Activated CD4-positive, alpha-beta T cell treated with anti-CD3 and anti-CD28 coated beads, Interleukin-10, Interleukin-2, amounts not matched to agents 100 ng/mL and 50 ng/mL, durations not matched to agents 16 hours and 8 hours (primary cell): ENCODE results near the gene ZMYND10.

Experiments
- DNase-seq: peaks from one replicate; pipeline ENCODE4 v3.0.0-alpha.2; 2020

Gene ZMYND10

DNA sequence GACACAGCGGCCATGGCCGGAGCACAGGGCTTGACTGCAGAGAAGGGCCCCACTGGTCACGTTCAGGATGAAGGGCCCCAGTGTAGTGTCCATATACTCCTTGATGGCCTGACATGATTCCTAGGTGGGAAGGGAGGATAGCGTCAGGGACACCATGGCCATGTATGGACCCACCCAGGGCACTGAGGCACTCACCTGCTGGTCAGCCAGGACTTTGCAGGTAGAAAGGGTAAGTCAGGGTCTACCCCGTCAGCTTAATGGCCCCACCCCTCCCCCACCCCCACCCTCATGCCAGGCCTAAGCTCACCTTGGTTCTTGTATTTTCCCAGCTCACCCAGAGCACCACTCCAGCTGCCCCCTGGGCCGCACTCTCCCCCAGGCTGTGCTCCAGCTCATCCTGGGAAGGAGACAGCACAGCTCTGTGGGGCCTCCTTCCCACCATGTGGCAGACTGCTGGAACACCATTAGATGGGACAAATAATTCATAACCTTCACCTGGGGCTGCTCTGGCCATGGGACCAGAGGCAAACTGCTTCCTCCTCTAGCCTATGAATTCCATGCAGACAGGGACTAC is 44.8 kb downstream of the ZMYND10 start:
- DNase-seq, result no peak

DNA sequence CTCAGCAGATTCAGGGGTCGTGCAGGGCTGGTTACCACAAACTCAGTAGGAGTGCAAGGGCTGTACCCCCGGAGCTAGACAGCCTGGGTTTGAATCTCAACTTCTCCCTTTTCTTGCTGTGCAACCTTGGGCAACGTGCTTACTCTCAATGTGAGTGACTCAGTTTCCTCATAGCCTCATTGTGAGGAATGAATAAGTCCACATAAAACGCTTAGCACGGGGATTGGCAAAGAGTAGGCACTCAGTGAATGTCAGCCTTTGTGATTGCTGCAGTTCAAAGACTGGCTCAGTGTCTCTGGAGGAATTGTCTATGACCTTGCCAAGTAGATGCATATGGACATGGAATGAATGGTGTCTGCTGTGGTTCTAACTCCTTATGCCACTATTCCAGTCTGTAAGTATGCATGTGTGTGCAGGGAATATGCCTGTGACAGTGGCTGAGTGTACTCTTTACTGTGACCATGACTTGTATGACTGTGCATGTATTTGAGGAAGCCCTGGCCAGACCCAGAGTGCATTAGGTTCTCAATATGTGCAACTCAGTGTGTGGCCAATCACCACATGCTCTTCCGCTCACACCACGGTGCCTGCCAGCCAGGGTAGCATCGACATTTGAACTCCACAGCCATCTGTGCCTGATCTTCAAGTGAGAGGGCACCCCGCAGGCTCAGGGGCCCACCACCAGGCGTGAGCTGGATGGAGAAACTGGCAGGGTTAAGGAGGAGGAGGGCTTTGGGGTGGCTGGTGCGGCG is 45.4 kb downstream of the ZMYND10 start:
- peak; percentile 34 for DNase-seq

DNA sequence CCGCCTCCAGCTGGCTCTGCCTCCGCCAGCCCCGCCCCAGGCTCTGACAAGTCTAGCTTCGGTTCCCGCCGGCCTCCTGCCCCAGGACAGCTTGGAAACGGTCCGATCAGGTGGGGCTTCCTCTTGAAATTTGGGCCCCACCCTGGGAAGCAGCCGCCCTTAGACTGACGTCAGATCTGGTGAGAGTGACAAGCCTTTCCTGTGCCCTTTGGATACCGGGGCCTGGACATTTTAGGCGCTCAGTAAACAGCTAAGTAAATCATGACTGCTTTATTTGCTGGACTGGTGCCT is 45.9 kb downstream of the ZMYND10 start:
- no peak for DNase-seq

DNA sequence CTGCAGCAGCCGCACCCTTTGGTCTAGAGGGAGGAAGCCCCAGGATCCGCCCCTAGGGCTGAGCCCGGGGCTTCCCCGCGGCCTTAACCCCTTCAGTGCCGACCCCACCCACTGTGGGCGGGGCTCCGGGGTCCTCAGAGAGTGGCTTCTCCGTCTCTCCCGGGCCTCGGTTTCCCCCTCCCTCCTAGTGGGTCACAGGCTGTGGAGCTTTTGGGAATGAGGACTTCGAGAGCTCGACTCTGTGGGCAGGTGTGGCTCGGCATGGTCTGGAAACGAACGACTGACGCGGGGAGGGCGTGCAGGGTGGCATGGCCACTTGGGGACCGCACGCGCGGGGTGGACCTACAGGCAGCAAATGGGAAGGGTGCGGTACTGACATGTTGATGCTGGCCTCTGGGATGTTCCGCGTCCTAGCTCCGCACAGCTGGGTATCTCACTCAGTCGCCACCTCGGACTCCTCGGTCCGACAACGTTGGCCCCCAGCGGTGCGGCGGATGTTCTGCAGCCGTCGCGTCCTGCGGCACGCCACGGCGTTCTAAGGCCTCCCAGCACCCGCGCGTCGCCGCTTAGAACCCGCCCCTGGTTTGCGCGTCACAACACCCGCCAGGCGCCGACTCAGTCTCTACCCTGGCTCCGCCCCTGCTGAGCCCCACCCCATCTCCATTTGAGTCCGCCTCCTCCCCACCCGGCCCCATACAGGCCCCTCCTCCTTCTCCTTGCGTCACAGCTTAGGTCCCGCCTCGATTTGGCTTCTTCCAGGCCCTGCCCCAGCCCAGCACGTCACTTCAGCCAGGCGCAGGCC is 46.5 kb downstream of the ZMYND10 start, which contains the start of the genes HYAL3 and NAA80:
Gene HYAL3 (minus strand): TSS at position 570 of the 802 bp plus-strand sequence. CDS start 3,803 bp downstream, outside the sequence.
Gene NAA80 (minus strand): TSS at position 570 of the 802 bp plus-strand sequence. CDS start 1,942 bp downstream, outside the sequence.
- peak; percentile 100 for DNase-seq

DNA sequence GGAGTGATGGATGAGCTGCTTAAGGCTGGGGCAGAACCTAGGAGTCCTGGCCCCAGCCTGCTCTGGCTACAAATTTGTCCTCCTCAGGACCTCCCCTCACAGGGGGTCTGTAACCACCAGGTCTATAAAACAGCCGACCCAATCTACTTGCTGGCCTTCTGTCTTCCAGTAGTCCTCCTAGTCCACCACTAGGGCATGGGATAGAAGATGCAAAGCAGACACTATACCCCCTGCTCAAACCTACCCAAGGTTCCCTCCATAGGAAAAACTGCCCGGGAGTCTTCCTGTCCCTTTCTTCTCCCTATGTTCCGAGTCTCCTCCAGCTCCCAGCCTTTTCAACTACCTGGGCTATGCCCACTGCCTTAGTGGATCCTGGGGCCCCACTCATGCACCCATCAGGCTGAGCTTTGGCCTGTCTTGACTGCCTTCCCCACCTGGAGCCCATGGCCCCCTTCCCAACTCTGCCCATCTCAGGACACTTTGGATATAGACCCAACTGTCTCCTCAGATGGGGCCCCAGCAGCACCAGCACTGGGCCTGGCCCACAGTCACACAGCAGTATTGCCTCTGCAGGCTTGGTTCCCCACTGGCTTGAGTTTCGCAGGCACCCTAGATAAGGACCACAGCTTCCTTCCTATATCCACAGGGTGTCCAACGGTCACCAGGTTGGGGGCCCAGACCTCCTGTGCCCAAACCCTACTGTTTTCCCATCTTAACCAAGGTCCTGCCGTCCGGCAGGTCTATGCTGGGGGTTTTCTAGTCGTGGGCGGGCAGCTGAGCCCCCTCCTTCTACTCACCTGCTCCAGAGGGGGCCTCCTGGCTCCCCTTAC is 47.4 kb downstream of the ZMYND10 start:
- no peak for DNase-seq

DNA sequence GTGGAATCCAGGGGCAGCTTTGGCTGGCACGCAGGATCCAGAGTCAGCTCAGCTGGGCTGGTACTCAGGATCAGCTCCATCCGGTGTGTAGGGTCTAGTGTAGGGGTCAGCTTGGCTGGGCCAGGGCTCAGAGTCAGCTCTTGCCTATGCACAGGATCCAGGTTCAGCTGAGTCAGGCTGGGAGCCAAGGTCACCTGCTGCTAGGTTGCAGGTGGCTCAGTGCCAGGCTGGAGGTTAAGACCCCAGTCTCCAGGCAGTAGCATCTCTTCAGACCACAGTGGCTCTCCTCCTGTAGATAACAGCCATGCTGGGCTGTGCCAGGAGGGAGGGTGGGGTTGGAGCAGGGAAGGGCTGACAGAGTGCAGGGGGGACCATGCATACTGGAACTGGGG is 48.2 kb downstream of the ZMYND10 start:
- no peak for DNase-seq

DNA sequence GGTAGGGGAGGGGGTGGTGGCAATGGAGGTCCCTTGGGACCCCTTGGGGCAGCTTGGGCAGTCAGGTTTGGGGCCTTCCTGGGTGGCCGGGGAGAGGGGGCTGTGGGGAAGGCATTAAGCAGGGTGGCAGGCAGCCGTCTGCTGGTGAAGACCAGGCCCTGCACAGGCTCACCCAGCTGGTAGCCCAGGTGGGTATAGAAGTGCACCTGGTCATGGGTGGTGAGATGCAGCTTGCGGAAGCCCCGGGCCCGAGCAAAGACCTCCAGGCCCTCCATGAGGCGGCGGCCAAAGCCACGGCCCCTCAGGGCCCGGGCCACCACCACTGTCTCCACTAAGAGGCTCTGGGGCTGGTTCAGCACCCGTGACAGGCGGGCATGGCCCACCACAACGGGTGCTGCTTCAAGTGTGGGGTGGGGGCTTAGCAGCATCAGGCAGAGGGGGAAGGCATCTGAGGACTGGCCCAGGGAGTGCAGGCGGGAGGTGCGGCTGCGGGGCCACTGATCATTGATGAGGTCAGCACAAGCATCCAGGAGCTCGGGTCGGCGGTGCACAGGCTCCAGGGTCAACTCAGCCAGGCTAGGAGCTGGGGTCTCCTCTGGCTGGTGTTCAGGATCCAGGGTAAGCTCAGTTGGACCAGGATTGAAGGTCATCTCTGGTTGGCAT is 48.7 kb downstream of the ZMYND10 start:
- no peak for DNase-seq

DNA sequence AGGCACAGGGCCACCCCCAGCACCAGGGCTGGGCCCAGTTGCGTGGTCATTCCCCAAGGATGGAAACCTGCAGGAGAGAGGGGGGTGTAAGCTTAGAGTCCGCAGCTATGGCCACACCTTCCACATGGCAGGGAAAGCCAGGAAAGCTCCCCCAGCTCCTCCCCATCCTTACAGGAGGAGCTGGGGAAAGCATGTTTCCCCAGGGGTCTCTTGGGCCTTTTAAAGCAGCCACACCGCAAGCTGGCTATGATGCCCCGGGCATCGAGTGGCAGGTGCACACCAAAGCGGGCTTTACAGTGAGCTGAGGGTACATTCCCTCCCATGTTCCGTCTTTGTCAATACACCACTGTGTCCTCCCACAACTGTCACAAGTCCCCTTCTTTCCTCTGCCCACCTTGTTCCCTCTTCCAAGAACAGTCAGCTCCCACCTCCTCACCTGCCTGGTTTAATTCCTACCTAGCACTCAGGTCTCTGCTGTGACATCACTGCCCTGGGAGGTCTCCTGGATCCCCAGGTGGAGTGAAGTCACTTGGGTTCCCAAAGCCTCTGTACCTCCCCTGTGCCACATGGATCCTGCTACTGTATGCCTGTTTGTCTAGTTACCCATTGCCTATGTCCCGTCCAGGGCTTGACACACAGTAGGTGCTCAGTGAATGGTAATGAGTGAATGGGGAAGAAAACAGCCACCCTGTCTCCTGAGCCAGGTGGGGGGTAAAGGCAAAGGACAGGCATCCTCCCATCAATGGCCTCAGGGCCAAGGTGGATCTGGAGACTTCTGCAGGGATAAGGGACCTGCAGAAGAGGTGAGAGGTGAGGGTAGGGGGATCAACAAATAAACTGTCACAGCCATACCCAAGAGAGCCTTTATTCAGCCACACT is 49.7 kb downstream of the ZMYND10 start:
- no peak for DNase-seq

DNA sequence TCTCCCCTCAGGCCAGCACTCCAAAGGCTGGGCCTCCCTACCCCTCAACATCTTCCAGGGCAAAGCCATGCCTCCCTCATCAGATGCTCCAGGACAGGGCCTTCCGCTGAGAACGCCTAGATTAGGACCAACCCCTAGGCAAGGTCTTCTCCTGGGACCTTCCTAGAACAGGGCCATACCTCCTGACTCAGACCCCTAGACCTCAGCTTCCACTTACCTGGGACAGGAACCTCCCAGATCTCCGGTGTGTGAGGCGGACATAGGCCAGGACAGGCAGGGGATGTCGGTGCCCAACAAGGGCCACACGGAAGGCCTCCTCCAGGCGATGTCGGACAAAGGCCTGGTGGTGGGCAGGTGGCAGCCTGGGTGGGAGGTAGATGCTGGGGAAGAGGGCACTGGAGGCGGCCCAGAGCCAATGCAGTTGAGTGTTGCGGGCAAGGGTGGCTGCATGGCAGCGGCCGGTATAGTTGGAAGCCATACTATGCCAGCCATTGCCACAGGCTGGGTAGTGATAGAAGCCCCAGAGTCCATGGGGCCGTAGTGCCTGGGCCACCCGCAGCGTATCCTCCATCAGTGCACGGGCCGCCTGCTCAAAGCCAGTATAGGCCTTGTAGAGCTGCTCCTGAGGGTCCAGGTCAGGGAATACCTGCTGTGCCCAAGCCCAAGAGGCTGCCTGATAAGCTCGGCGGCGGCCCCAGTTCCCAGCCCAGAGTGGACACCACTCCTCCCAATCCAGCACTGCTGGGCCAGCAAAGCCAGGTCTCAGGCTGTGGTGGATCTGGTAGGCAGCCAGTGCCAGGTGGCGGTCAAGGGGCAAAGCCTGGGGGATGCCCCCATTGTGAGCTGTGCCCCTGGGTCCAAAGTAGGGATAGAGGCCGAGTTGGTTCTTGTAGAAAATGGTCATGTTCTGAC is 50.8 kb downstream of the ZMYND10 start:
- DNase-seq, result no peak

DNA sequence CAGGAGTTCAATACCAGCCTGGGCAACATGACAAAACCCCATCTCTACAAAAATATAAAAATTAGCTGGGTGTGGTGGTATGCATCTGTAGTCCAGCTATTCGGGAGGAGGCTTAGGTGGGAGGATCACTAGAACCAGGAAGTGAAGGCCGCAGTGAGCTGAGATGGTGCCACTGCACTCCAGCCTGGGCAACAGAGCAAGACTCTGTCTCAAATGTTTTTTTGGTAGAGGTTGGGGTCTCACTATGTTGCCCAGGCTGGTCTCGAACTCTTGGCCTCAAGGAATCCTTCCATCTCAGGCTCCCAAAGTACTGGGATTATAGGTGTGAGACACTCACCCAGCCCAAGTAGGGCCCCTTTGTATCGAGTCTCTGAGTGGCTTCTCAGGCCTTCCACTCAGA is 51.4 kb downstream of the ZMYND10 start:
- DNase-seq, result no peak

DNA sequence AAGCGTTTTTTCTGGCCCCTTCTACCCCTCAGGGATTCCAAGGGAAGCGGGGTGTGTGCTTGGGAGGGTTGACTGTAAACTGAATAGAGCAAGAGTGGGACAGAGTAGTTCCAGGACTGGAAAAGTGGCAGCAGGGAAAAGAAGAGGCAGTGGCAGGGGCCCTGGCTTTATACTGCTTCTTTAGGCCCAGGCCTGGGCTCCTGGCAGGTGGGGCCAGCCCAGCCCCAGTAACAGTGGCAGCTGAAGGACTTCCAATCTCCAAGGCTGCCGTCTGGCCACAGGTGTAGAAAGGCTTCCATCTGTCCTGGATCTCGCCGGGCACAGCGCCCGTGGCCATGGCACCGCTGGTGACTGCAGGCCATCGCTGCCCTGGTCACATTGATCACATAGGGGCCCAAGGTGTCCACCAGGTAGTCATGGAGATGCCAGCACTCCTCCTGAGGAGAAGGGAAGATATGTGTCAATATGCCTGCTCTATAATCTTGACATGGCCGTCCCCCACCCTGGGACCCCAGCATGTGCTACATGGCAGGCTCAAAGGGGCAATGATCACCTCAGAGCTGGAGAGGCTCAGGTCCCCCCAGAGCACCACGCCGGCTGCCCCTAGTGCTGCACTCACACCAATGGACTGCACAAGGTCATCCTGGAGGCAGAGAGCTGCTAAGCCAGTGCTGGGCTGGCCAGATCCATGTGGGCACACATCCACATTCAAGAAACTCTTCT is 52.3 kb downstream of the ZMYND10 start:
- DNase-seq, result no peak

DNA sequence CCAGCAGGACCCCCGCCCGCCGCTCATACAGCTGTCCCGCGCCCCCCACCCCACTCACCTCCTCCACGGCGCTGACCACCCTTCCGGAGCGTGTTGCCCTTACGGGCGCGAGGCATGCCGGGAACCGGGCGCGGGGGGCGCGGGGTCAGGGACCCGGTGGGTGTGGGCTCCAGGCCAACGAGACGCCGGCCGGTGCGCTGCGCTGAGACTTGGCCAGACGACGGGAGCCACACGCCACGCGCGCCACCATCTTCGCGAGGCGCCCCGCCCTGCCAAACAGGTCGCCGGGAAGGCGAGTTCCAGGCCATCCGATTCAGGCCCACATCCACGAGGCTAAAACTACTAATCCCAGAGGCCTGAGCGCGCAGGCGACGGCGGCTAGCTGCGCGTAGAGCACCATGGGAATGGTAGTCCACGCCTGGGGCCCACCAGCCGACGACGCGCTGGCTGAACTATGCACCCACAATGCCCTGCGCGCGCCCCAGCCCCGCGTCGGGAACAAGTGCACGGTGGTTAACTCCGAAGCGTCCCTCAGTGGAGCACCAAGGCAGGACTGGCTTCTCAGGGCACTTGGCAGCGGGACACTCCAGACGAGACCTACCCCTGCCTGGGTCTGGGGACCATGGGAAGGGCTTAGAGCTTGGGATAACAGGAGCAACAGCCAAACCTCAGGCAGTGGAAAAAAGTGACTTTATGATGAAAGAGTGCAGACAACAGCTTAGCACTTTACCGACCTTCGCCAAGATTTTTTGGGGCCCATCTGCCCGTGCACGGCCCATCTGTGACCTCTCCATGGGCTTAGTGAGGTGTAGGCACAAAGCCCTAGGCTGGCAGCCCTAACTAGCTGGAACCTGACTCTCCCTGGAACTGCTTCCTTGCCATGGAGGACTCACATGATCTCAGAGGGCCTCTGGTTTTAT is 53.1 kb downstream of the ZMYND10 start, which contains the start of gene IFRD2:
Gene IFRD2 (minus strand): TSS at position 271 of the 920 bp plus-strand sequence. CDS start 155 bp downstream, at position 116.
- peak; percentile 99 for DNase-seq
